ENCODE measurements around the gene MAST3.

GRCh38 chr19:18119717-18120105 lies 22.1 kb downstream of the MAST3 start:
- TF ChIP-seq, protein P1, sequence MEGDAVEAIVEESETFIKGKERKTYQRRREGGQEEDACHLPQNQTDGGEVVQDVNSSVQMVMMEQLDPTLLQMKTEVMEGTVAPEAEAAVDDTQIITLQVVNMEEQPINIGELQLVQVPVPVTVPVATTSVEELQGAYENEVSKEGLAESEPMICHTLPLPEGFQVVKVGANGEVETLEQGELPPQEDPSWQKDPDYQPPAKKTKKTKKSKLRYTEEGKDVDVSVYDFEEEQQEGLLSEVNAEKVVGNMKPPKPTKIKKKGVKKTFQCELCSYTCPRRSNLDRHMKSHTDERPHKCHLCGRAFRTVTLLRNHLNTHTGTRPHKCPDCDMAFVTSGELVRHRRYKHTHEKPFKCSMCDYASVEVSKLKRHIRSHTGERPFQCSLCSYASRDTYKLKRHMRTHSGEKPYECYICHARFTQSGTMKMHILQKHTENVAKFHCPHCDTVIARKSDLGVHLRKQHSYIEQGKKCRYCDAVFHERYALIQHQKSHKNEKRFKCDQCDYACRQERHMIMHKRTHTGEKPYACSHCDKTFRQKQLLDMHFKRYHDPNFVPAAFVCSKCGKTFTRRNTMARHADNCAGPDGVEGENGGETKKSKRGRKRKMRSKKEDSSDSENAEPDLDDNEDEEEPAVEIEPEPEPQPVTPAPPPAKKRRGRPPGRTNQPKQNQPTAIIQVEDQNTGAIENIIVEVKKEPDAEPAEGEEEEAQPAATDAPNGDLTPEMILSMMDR (IDR thresholded peaks at IDR 0.05), result no peak
- TF ChIP-seq EZH2 (IDR thresholded peaks at IDR 0.05; ENCODE audit: borderline replicate concordance, insufficient read depth, low read depth, low read length, poor library complexity, severe bottlenecking), result no peak
